H9 (cell line): ENCODE results near the gene AGBL3. TPM values are rescaled to one million over a fixed set of nuclear protein-coding genes. Genes with fewer than 3 reads are reported as not detected.

Source experiments
- DNase-seq: peaks from one replicate; pipeline ENCODE4 v3.0.0-alpha.2; 2017
- H2AFZ ChIP-seq: one replicate; pipeline ENCODE4 v1.6.1; 2013; ENCODE audit warnings: mild to moderate bottlenecking, low read length, control low read depth, moderate library complexity
- H2AK5ac ChIP-seq: 2 replicates; pipeline ENCODE4 v1.6.1; 2013; ENCODE audit warnings: low read length, control low read depth, mixed read lengths; ENCODE audit not compliant: insufficient read length
- H2BK120ac ChIP-seq: one replicate; pipeline ENCODE4 v1.6.1; 2013; ENCODE audit warnings: low read depth, mild to moderate bottlenecking, low read length, control low read depth, inconsistent platforms; ENCODE audit not compliant: poor library complexity, severe bottlenecking
- H2BK12ac ChIP-seq: 2 replicates; pipeline ENCODE4 v1.6.1; 2013; ENCODE audit warnings: low read length, control low read depth, mixed read lengths, low read depth; ENCODE audit not compliant: insufficient read length
- H2BK15ac ChIP-seq: 2 replicates; pipeline ENCODE4 v1.6.1; 2013; ENCODE audit warnings: low read depth, low read length, control low read depth
- H2BK20ac ChIP-seq: one replicate; pipeline ENCODE4 v1.6.1; 2013; ENCODE audit warnings: low read depth, mild to moderate bottlenecking, low read length, control low read depth, inconsistent platforms; ENCODE audit not compliant: poor library complexity, severe bottlenecking
- H2BK5ac ChIP-seq: 2 replicates; pipeline ENCODE4 v1.6.1; 2013; ENCODE audit warnings: low read length, control low read depth, mixed read lengths; ENCODE audit not compliant: insufficient read length
- H3K14ac ChIP-seq: 2 replicates; pipeline ENCODE4 v1.6.1; 2013; ENCODE audit warnings: low read length, control low read depth; ENCODE audit not compliant: insufficient read depth
- H3K18ac ChIP-seq: 2 replicates; pipeline ENCODE4 v1.6.1; 2013; ENCODE audit warnings: low read depth, mild to moderate bottlenecking, mixed read lengths, low read length, control low read depth; ENCODE audit not compliant: insufficient read length
- H3K23ac ChIP-seq: 2 replicates; pipeline ENCODE4 v1.6.1; 2013; ENCODE audit warnings: low read length, control low read depth, mixed read lengths, low read depth; ENCODE audit not compliant: insufficient read length
- H3K23me2 ChIP-seq: 2 replicates; pipeline ENCODE4 v1.6.1; 2013; ENCODE audit warnings: low read depth, mild to moderate bottlenecking, mixed read lengths, low read length, control low read depth; ENCODE audit not compliant: insufficient read length, poor library complexity, severe bottlenecking
- H3K27ac ChIP-seq: 2 replicates; pipeline ENCODE4 v1.5.1; 2013; ENCODE audit warnings: low read length, control low read depth, mixed read lengths, low read depth; ENCODE audit not compliant: insufficient read length
- H3K27me3 ChIP-seq: 2 replicates; pipeline ENCODE4 v1.6.1; 2013; ENCODE audit warnings: low read length, control low read depth, inconsistent platforms; ENCODE audit not compliant: insufficient read depth
- H3K4ac ChIP-seq: 2 replicates; pipeline ENCODE4 v1.6.1; 2013; ENCODE audit warnings: low read depth, mild to moderate bottlenecking, control low read depth, inconsistent platforms, low read length, moderate library complexity
- H3K4me1 ChIP-seq: 2 replicates; pipeline ENCODE4 v1.6.1; 2013; ENCODE audit warnings: low read length, control low read depth, inconsistent platforms; ENCODE audit not compliant: insufficient read depth
- H3K4me2 ChIP-seq: 2 replicates; pipeline ENCODE4 v1.6.1; 2013; ENCODE audit warnings: low read length, control low read depth, mixed read lengths; ENCODE audit not compliant: insufficient read length, insufficient read depth
- H3K56ac ChIP-seq: 2 replicates; pipeline ENCODE4 v1.6.1; 2013; ENCODE audit warnings: low read depth, mild to moderate bottlenecking, mixed read lengths, low read length, control low read depth; ENCODE audit not compliant: insufficient read length
- H3K79me1 ChIP-seq: 2 replicates; pipeline ENCODE4 v1.6.1; 2013; ENCODE audit warnings: low read depth, mild to moderate bottlenecking, moderate library complexity, low read length, control low read depth, inconsistent platforms; ENCODE audit not compliant: insufficient read depth, poor library complexity, severe bottlenecking
- H3K79me2 ChIP-seq: 2 replicates; pipeline ENCODE4 v1.6.1; 2013; ENCODE audit warnings: low read length, control low read depth, inconsistent platforms; ENCODE audit not compliant: insufficient read depth
- H3K9ac ChIP-seq: 2 replicates; pipeline ENCODE4 v1.6.1; 2013; ENCODE audit warnings: low read length, control low read depth, mixed read lengths; ENCODE audit not compliant: insufficient read length; ENCODE audit errors: extremely low read depth
- H3K9me3 ChIP-seq: one replicate; pipeline ENCODE4 v1.6.1; 2013; ENCODE audit warnings: low read depth, low read length, inconsistent platforms; ENCODE audit not compliant: control insufficient read depth
- H3T11ph ChIP-seq: one replicate; pipeline ENCODE4 v1.6.1; 2013; ENCODE audit warnings: mild to moderate bottlenecking, low read length, control low read depth, inconsistent platforms
- H4K20me1 ChIP-seq: one replicate; pipeline ENCODE4 v1.6.1; 2013; ENCODE audit not compliant: control insufficient read depth, insufficient read length, insufficient read depth
- H4K5ac ChIP-seq: 2 replicates; pipeline ENCODE4 v1.6.1; 2013; ENCODE audit warnings: low read depth, mild to moderate bottlenecking, mixed read lengths, low read length, control low read depth; ENCODE audit not compliant: insufficient read length
- H4K8ac ChIP-seq: replicated peaks from 2 replicates; pipeline ENCODE4 v1.6.1; 2013; ENCODE audit warnings: low read length, control low read depth, mixed read lengths, low read depth; ENCODE audit not compliant: insufficient read length
- H4K91ac ChIP-seq: 2 replicates; pipeline ENCODE4 v1.6.1; 2013; ENCODE audit warnings: low read depth, mild to moderate bottlenecking, moderate library complexity, mixed read lengths, low read length, control low read depth; ENCODE audit not compliant: insufficient read length
- H3K27ac Mint-ChIP-seq, 3 experiments: 2 replicates in 2 of 3; 3 replicates in 1 of 3; pipeline ENCODE4 v1.8.0; 2020 to 2021; ENCODE audit warnings: mixed read lengths in 3 of 3, mild to moderate bottlenecking in 1 of 3, moderate library complexity in 1 of 3
- H3K27me3 Mint-ChIP-seq: 2 replicates; pipeline ENCODE4 v1.8.0; 2021; ENCODE audit warnings: low read depth, mild to moderate bottlenecking, moderate library complexity, mixed read lengths
- H3K36me3 Mint-ChIP-seq, 3 experiments: 2 replicates in 2 of 3; 3 replicates in 1 of 3; pipeline ENCODE4 v1.8.0; 2020 to 2021; ENCODE audit warnings: low read depth in 3 of 3, mixed read lengths in 3 of 3; ENCODE audit not compliant: insufficient read depth in 1 of 3
- H3K4me1 Mint-ChIP-seq, 2 experiments: 2 replicates each; pipeline ENCODE4 v1.8.0; 2020; ENCODE audit warnings: mixed read lengths in 2 of 2
- H3K4me3 Mint-ChIP-seq, 2 experiments: 2 replicates in 1 of 2; 3 replicates in 1 of 2; pipeline ENCODE4 v1.8.0; 2020 to 2021; ENCODE audit warnings: mild to moderate bottlenecking in 2 of 2, mixed read lengths in 2 of 2, moderate library complexity in 1 of 2
- H3K9me3 Mint-ChIP-seq, 2 experiments: 2 replicates in 1 of 2; 3 replicates in 1 of 2; pipeline ENCODE4 v1.8.0; 2020; ENCODE audit warnings: mild to moderate bottlenecking in 2 of 2, mixed read lengths in 2 of 2, moderate library complexity in 1 of 2
- CTCF ChIP-seq: fragments of 200-600 bp; sonication (generic); conservative IDR thresholded peaks from 3 replicates; pipeline ENCODE4 v1.8.0; 2021; ENCODE audit warnings: antibody characterized with exemption, mild to moderate bottlenecking
- WGBS: extraction: QIAGEN DNeasy Blood & Tissue Kit; methylation state at CpG from one replicate; pipeline ENCODE4 v1.1.7; 2013; ENCODE audit warnings: missing lambda C conversion rate, low lambda C conversion rate, mixed read lengths; ENCODE audit not compliant: insufficient read length; ENCODE audit errors: extremely low coverage; 5-methylcytosine and 5-hydroxymethylcytosine counted together
- total RNA-seq: library from RNA; stranded (reverse); gene quantifications from 2 replicates; pipeline ENCODE4 v1.2.1, GENCODE V29; 2021

Gene AGBL3
- total RNA-seq, 1 experiment from 2014 or later: 2.4 TPM

- Histone ChIP-seq H2BK120ac (no peak overlapping the region), H3K4ac (no peak overlapping the region), H3K23me2 (no peaks in the 10 kb centered on the region), H2BK15ac (no peak overlapping the region), H3K4me2 (no peak overlapping the region), H3K9me3 (peaks cover 25% of the 10 kb centered on the region), H4K20me1 (no peaks in the 10 kb centered on the region), H2AK5ac (no peak overlapping the region), H2BK12ac (no peak overlapping the region), H2BK20ac (no peak overlapping the region), H3K23ac (no peak overlapping the region), H3K14ac (no peak overlapping the region), H3K56ac (no peak overlapping the region), H4K91ac (no peak overlapping the region), H3K79me2 (no peaks in the 10 kb centered on the region), H3K9ac (no peak overlapping the region), H3K27me3 (no peaks in the 10 kb centered on the region), H2AFZ (no peak overlapping the region), H3K18ac (no peak overlapping the region), H3T11ph (no peak overlapping the region), H3K4me1 (peaks cover 5% of the 10 kb centered on the region; the same call in 1 of the 2 replicates), H4K5ac (no peak overlapping the region), H3K27ac (no peak overlapping the region), H3K79me1 (no peaks in the 10 kb centered on the region), H4K8ac (no peak overlapping the region), H2BK5ac (no peak overlapping the region)
- TF ChIP-seq CTCF: no peak
- peaks cover 34 to 37% of the 10 kb centered on the region in 2 experiments for H3K9me3 Mint-ChIP-seq
- no peak overlapping the region for H3K4me3 Mint-ChIP-seq
- H3K36me3 Mint-ChIP-seq: peaks cover 30 to 60% (median 44%) of the 10 kb centered on the region in 3 experiments
- H3K27me3 Mint-ChIP-seq: no peaks in the 10 kb centered on the region
- H3K4me1 Mint-ChIP-seq: peaks cover 12 to 27% of the 10 kb centered on the region in 2 experiments
- DNase-seq: no peak
- H3K27ac Mint-ChIP-seq: no peak overlapping the region
- WGBS: no CpG with 5 or more reads among the region's 8 CpGs
Measured at GRCh38 chr7:135179321-135179925, 193.1 kb downstream of the AGBL3 start.
